Amniotic stem cell (primary cell): Measurements from ENCODE around the gene MRE11.
A peak's percentile ranks its signal among the peaks of the same experiment; 100 is the strongest.
"Not testable (repeated sequence)": the region's sequence is repeated elsewhere in the genome, so short reads cannot be mapped to it uniquely, and the experiment has no call there.

ENCODE experiments used
- DNase-seq: peaks from one replicate; lab custom pipeline; 2025; lab: John Stamatoyannopoulos, UW

The MRE11 gene

GRCh38 chr11:94506513-94506912, 12.9 kb upstream of the MRE11 start:
- DNase-seq = not testable (repeated sequence)

DNA sequence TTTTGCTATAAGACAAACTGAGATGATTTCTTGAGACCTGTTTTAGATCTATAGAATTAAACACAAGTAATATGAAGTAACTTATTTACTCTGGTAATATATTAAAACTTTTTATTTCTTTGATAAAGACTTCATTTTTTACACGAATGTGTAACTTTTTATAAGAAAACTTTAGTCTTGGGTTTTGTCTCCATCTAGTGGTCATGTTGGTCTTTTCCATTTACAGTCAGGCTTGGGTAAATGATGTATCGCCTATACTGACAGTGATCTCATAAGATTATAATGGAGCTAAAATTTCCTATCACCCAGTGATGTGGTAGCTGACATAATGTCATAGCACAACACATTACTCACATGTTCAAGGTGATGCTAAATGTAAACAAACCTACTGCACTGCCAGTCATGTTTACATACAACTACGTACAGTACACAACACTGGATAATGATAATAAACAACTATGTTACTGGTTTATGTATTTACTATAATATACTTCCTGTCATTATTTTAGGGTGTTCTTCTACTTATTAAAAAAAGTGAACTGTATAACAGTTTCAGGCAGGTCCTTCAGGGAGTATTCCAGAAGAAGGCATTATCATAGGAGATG, 11.1 kb upstream of the MRE11 start:
- peak; percentile 53 for DNase-seq

DNA sequence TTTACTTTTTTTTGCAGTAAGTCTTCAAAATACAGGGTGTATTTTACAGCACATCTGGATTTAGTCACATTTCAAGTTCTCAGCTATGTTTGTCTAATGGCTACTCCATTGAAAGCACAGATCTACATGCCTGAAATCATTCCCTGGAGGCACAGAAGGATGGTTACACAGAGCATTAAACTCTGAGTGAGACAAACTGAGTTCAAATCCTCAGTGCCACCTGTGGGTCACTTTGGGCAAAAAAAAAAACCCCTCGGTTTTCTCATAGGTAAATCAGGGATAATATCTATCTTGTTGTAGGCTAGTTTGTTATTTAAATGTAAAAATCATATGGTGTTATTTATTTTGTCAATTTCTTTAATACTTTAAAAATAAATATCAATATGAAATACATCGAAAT, 7.9 kb upstream of the MRE11 start:
- no peak for DNase-seq

DNA sequence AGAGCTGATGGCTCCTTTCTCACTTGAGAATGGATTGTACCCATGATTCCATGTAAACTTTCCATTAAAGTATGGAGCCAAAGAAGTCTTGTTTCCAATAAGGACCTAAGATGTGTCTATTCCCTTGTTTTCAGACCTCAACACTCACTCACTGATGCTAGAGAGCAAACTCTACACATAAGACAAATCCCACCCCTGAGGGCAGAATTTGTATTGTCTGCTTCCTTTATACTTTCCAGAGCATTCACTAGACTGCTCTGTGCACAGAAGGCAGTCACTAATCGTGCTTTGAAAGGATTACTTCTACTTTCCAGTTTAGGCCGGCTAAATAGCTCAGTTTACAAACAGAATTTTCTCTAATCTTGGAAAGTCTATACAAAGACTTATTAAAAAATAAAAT, 6.5 kb upstream of the MRE11 start:
- DNase-seq = no peak

- no peak for DNase-seq
Observed at GRCh38 chr11:94494126-94494680, 559 bp upstream of the MRE11 start.

DNA sequence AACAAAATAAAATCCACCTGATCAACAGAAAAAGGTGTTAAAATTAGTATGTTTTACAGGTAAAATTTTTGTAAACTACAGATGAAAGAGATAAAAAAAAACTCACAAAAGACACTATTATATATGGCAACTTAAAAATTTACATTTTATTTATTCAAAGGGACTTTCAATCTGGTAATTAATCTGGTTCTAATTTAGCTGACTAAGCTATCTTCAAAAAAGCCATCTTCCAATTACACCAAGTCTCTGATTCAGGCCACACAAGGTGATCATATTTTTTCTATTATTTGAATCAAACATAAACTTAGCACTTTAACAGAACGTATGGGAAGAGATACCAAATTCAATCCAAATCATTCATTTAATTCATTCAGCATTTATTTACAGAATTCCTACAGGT, 7.6 kb downstream of the MRE11 start:
- DNase-seq = no peak

DNA sequence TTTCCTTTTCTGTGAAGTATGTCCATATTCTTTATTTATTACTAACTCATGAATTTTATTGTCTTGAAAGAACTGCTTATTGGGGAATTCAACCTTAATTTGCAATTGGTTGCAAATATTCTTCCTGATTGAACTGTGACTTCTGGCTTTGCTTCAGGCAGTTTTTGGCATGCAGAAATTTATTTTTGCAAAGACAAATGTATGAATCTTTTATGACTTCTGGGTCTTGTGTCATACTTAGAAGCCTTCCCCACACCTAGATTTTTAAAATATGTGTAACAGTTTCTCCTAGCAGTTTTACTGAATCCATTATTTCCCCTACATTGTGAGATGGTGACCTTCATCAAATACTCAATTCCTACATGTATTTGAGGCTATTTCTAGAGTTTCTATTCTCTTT, 12.3 kb downstream of the MRE11 start:
- no peak for DNase-seq

- DNase-seq = no peak
Observed at GRCh38 chr11:94477624-94478023, 16.0 kb downstream of the MRE11 start.

DNA sequence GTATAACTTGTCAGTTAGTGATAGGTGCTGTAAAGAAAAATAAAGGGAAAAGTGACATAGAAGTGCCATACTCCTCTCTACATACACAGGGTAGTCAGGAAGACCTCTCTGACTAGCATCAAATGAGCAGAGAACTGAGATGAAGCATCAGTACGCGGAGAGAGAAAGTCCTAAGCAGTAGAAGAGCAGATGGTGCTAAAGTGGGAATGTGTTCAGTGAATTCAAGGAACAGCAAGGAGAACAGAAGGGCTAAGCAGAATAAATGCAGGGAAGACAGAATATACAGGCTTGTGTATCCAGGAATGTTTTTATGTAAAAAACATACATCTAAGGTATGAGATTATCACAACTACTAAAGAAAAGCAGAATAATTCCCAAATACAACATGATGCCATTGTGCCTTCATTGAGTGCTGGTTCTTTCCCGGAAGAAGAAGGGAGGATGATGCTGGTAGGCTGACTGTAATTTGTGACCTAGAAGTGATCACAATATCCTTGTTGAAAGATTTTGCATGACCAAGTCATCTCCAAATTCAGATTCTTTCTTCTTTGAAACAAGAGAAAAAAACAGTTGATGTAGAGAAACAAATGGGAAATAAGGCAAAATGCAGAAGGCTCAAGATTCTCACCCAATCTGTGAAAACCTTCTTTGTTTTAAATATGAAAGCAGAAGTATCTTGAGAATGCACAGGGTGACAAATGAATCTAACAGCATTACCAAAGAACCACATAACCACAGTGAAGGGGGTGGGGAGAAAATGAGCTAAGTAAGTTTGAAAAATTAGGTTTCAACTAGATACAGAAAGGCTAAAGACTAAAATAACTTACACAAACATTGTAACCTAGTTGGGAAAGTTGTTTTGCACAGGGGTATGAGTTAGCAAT, 20.5 kb downstream of the MRE11 start:
- DNase-seq = no peak

GRCh38 chr11:94469416-94469815, 24.2 kb downstream of the MRE11 start:
- no peak for DNase-seq

DNA sequence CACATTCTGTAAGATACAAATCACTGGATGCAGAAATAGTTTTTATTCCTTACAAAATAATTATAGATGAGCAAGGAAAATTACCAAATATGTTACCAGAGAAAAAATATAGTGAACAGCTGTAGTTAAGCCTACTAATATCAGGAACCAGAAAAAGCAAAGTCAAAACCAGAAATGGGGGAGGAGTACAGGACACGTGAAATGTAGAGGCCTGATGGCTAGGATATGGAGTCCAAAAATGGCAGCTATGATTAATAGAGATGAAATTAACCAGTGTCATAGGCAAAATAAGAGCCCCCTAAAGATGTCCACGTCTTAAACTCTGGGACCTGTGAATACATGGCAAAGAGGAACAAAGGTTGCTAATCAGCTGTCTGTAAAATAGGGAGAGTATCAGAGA, 34.1 kb downstream of the MRE11 start:
- DNase-seq = no peak

DNA sequence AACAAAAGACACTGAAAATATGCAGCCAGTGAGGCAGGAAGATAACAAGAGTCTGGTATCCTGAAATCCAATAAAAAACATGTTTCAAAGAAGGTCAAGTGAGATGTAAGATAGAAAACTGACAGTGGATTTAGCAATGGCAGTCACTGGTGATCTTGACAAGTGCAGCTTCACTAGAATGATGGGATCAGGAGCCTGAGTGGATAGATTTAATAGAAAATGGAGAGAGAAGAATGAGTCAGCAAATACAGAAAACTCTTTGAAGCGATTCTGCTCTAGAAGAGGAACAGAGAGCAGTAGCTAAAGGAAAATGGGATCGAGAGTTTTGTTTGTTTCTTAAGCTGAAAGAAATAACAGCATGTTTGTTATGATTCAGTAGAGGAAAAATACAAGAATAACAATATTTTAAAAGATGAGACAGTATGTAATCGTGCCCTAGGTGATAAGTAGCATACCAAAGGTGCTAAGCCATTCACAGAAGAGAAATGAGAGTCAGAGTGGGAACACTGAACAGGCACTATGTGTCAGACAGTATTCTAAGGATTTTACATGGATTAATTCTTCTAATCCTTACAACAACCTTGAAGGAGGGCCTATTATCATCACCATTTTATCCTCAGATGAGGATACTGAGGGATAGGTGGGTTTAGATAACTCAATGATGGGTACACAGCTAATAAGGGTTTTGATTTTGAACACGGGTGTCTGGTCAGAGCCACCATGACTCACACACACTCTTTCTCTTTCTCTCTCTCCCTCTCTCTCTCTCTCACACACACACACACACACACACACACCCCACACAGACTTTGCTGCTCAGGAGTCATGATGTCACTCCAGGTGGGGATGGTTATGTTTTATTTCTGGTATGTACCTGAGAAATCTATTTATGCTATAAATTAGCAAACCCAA, 36.3 kb downstream of the MRE11 start:
- DNase-seq = no peak

DNA sequence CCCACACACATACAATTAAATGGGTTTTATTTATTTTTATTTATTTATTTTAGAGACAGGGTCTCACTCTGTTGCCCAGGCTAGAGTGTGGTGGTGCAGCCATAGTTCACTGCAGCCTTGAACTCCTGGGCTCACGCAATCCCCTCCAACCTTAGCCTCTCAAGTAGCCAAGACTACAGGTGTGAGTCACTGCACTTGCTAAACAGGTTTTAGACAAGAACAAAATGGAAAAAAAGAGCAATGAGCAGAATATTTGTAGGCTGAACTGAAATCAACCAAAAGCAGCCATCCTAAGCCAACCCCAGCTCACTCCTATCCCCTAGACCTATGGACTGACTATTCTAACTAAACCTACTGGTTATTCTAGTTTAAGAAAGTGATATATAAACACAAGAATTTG, 37.8 kb downstream of the MRE11 start:
- no peak for DNase-seq

DNA sequence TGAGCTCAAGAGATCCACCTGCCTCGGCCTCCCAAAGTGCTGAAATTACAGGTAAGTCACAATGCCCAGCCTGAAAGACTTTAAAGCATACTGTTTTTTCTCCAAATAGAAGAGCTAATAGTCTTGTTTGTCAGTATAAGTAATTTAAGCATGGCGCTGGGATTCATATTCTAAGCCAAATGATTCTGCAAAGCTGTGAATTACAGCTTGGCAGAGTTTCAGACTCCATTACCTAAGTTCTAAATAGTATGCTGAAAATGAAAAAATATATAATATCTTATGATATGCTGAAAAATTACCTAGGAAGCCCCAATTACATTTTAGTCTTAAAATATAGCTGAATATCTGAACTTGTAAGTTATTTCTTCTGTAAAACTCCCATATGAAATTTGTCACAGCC, 39.3 kb downstream of the MRE11 start:
- no peak for DNase-seq

- no peak for DNase-seq
Observed at GRCh38 chr11:94452988-94453387, 40.7 kb downstream of the MRE11 start.

DNA sequence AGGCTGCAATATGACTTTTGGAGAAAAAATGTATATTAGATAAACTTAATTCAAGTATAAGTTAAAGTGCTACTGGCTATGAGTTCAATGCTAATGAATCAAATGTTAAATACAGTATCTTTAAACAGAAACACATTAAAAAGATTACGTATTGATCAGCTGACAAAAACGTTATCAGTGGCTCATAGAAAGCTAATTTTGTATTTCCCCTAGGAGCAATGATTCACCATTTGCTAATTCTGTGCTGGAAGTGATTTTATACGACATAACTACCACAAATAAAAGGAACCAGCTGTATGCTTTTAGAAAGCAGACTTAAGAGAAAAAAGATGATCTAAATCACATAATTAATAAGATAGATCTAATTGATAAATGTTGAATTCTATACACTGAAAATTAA, 43.6 kb downstream of the MRE11 start:
- no peak for DNase-seq

GRCh38 chr11:94449437-94449836, 44.2 kb downstream of the MRE11 start:
- no peak for DNase-seq

DNA sequence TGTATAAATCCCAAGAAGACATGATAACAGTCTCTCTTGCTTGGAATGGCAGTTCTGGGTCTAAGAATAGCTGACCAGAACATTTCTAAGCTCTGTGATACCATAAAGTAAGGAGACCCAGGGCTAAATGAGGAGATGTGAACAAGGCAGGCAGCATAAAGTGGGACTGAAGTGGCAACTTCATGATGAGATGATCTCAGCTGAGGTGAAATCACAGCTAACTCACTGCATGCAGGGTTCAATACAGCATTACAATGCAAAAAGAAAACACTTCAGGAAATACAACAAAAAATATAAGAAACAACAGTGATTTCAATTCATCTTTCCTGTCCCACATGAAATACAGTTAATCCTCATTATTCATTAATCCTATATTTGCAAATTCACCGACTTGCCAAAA, 44.6 kb downstream of the MRE11 start:
- DNase-seq = no peak

DNA sequence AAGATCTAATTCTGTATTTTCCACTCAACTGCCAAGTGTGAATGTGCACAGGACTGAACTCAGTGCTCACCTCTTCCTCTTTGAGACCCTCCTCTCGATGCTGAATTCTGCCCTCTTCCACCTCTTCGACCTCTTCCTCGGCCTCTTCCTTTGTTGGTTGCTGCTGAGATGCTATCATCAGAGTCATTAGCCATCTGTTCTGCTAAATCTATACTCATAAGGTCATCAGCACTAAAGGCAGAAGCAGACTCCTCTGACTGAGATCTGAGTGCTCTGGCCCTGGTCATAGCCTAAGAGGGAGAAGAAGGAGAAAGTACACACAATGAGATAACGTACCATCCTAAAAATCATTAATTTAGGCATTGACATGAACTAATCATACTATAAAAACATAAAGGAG, 46.5 kb downstream of the MRE11 start:
- DNase-seq = no peak

GRCh38 chr11:94445641-94446040, 48.0 kb downstream of the MRE11 start:
- DNase-seq = no peak

GRCh38 chr11:94433049-94433448, 60.6 kb downstream of the MRE11 start:
- no peak for DNase-seq

GRCh38 chr11:94424662-94425061, 69.0 kb downstream of the MRE11 start:
- DNase-seq = no peak
